Measurements from ENCODE around the gene SLC7A10. TPM values are rescaled to one million over a fixed set of nuclear protein-coding genes. Genes with fewer than 3 reads are reported as not detected.

Gene SLC7A10
- total RNA-seq, 2 donors from 2014 or later = 0.78 to 5.3 TPM

DNA sequence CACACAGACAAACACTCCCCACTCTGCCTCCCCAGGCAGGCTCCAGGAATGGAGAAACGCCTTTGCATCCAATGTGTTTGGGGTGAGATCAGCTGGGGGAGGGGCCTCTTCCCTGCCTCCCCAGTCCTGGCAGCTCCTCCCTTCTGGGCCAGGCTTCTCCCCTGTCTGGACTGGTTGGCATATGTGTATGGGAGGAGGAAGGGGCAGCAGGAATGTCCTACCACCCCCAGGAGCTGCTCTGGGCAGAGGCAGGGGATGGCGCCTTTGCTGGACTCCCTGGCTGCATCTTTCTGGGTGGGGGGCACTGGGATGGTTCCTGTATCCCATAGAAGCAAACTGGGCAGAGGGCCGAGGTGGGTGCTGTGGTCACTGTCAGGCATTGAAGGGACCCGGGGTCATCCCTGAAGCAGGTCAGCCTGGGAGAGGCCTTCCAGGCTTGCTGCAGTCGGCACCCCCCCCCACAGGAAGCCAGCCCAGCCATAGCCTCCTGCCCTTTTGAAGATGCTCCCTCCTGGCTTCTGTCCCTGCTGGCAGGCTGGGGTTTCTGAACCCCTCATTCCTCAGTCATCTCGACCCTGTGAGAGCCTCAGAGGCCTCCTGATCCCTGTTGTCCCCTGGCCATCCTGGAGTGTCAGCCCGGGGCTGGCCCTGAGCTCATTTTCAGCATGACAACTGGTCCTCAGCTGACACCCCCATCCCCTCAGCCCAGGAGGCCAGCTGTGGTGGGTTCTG lies 21.2 kb upstream of the SLC7A10 start:
- intact Hi-C loops (cut with DNase I) = no loop called here
- TF ChIP-seq POLR2A (IDR thresholded peaks at IDR 0.05) = no peak
- TF ChIP-seq, protein P1, sequence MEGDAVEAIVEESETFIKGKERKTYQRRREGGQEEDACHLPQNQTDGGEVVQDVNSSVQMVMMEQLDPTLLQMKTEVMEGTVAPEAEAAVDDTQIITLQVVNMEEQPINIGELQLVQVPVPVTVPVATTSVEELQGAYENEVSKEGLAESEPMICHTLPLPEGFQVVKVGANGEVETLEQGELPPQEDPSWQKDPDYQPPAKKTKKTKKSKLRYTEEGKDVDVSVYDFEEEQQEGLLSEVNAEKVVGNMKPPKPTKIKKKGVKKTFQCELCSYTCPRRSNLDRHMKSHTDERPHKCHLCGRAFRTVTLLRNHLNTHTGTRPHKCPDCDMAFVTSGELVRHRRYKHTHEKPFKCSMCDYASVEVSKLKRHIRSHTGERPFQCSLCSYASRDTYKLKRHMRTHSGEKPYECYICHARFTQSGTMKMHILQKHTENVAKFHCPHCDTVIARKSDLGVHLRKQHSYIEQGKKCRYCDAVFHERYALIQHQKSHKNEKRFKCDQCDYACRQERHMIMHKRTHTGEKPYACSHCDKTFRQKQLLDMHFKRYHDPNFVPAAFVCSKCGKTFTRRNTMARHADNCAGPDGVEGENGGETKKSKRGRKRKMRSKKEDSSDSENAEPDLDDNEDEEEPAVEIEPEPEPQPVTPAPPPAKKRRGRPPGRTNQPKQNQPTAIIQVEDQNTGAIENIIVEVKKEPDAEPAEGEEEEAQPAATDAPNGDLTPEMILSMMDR (IDR thresholded peaks at IDR 0.05) = no peak
- ATAC-seq = no peak
- no peak overlapping the region for H3K4me3 ChIP-seq
- no peaks in the 10 kb centered on the region for H3K9me3 ChIP-seq
- no peaks in the 10 kb centered on the region for H3K27me3 ChIP-seq
- no peak overlapping the region for H3K27ac ChIP-seq
- no peak for DNase-seq
- WGBS, 2 donors = 77 to 82% methylated on average over 3 to 7 of the region's 7 CpGs
- H3K36me3 ChIP-seq (replicated peaks in 1 of 2; ENCODE audit: insufficient read depth in 1 of 2, low read depth in 2 of 2) = no peaks in the 10 kb centered on the region
- H3K4me1 ChIP-seq = no peaks in the 10 kb centered on the region

DNA sequence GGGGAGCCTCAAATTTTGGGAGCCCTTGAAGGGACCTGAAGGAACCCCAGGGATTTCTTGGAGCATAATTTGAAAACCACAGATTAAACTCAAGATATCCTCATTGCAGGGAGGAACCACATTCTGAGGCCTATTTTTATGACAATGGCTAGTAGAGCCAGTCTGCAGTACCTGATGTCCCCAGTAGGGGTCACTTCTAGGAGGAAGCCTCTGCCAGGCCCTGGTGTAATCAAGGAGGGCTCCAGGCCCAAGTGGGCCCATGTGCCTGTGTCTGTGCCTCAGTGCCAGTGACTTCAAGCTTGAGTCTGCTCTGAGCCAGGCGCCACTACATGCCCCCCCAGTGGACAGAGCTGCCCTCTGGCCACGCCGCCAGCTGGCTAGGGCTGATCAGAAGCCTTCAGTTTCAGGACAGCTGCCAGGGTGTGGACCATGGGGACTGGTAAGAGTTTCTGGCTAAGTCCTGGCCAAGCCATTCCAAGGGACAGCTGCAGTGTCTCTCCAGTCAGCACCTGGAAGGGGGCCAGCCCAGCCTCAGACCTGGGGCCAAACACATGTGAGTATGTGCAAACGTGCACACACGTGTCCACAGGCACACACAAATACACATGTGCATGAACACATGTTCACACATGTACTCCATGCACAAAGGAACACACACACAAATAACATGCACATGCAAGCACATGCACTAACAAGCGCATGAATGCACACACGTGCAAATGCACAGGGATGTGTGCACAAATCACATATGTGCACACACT lies 20.5 kb upstream of the SLC7A10 start:
- TF ChIP-seq, protein P1 (IDR thresholded peaks at IDR 0.05) = peak in 6 of 7 experiments; percentile 17 to 30 (median 24)
- no peak for TF ChIP-seq POLR2A (IDR thresholded peaks at IDR 0.05)
- WGBS, 2 donors = 83 to 100% methylated on average over 2 to 7 of the region's 7 CpGs
- no peaks in the 10 kb centered on the region for H3K36me3 ChIP-seq (replicated peaks in 1 of 2; ENCODE audit: insufficient read depth in 1 of 2, low read depth in 2 of 2)
- H3K27ac ChIP-seq = no peak overlapping the region
- peaks cover 7% of the 10 kb centered on the region for H3K4me1 ChIP-seq
- no peaks in the 10 kb centered on the region for H3K9me3 ChIP-seq
- no peak overlapping the region for H3K4me3 ChIP-seq
- H3K27me3 ChIP-seq = no peaks in the 10 kb centered on the region
- intact Hi-C loops (cut with DNase I) = no loop called here
- ATAC-seq = no peak
- DNase-seq = no peak

DNA sequence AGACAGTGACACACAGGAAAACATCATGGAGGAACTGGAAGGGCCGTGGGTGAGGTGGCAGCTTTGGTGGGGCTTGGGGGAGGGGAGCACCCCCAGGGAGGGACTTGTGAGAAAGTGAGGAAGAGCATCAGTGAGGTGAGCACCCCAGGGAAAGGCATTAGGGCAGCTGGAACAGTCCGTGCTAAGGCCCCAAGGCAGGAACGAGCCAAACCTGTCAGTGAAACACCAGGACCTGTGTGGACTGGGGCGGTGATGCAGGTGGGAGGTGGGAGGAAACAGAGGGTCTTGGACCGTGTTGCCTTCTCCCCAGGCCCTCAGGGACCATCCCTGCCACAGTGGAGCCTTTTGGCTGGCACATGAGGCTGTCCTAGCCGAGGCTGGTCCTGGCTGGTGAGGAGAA lies 17.3 kb upstream of the SLC7A10 start:
- TF ChIP-seq, protein P1 (IDR thresholded peaks at IDR 0.05) = no peak
- no peak for TF ChIP-seq POLR2A (IDR thresholded peaks at IDR 0.05)
- Histone ChIP-seq H3K27ac (no peak overlapping the region), H3K27me3 (no peaks in the 10 kb centered on the region), H3K9me3 (no peaks in the 10 kb centered on the region), H3K4me1 (peaks cover 8% of the 10 kb centered on the region), H3K36me3 (replicated peaks in 1 of 2; ENCODE audit: insufficient read depth in 1 of 2, low read depth in 2 of 2) (no peaks in the 10 kb centered on the region), H3K4me3 (no peak overlapping the region)
- intact Hi-C loops (cut with DNase I) = no loop called here
- 75 to 79% methylated on average over 5 to 6 of the region's 6 CpGs for WGBS, 2 donors
- ATAC-seq (no peak), DNase-seq (no peak)

DNA sequence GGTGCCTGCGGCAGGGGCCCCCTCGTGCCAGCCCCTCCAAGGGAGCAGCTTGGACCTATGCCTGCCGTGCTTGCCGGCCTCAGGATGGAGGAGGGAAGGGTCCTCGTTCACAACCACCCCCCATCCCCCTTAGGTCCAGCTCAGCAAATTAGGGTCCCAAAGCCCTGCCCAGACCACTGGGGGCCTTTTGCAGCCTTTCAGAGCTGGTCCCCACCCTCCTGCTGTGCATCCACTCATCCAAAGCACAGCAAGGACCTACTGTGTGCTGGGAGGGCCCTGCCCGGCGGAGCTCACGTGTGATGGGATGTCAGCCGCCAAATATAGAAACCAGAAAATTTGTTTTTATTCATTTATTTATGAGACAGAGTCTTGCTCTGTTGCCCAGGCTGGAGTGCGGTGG lies 16.5 kb upstream of the SLC7A10 start:
- intact Hi-C loops (cut with DNase I) = no loop called here
- Histone ChIP-seq H3K4me1 (peaks cover 8% of the 10 kb centered on the region), H3K9me3 (no peaks in the 10 kb centered on the region), H3K27ac (no peak overlapping the region), H3K27me3 (no peaks in the 10 kb centered on the region), H3K36me3 (replicated peaks in 1 of 2; ENCODE audit: insufficient read depth in 1 of 2, low read depth in 2 of 2) (no peaks in the 10 kb centered on the region), H3K4me3 (no peak overlapping the region)
- no peak for ATAC-seq
- TF ChIP-seq, protein P1 (IDR thresholded peaks at IDR 0.05) = no peak
- no peak for TF ChIP-seq POLR2A (IDR thresholded peaks at IDR 0.05)
- DNase-seq = no peak
- WGBS, 2 donors = 39 to 68% methylated on average over 7 of the region's 10 CpGs
